Activated gamma-delta T cell (primary cell): ENCODE data around the gene SYNE1.
A peak's percentile ranks its signal among the peaks of the same experiment; 100 is the strongest.

ENCODE experiments used
- DNase-seq: peaks from one replicate; lab custom pipeline; 2025; lab: John Stamatoyannopoulos, UW

SYNE1 gene

DNA sequence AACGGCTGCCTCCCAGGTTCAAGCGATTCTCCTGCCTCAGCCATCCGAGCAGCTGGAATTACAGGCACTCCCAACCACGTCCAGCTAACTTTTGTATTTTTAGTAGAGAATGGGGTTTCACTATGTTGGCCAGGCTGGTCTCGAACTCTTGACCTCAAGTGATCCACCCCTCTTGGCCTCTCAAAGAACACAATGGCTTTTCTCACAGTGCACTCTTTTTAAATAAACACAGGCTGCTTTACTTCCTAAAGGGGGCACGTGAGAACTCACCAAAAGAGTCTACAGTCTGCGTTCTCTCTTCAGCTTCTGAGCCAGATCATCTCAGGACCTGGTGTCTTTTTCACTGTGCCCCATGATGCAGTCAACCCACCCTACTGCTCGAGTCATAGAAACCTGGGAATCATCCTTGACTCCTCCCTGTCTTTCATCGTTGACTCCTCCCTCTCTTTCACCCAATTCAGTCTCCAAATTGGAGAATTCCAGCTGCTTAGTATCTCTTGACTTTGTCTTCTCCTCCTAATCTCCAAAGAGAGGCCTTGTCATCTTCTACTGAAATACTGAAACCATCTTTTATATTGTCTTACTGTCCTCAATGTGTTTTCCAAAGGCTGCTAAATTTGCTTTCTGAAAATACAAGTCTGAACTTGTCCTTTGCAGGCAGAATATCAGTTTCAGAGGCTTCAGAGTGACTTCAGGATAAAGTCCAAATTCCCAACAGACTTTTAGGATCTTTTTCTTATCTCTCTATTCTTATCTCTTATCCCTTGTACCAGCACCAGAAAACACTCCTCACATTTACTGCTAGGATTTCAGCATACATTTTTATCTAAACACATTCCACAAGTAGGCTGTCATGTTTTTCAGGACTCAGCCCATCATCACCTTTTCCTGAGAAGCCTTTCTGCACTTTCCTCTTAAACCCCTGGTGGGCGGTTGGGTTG, 323.4 kb downstream of the SYNE1 start:
- DNase-seq: no peak

DNA sequence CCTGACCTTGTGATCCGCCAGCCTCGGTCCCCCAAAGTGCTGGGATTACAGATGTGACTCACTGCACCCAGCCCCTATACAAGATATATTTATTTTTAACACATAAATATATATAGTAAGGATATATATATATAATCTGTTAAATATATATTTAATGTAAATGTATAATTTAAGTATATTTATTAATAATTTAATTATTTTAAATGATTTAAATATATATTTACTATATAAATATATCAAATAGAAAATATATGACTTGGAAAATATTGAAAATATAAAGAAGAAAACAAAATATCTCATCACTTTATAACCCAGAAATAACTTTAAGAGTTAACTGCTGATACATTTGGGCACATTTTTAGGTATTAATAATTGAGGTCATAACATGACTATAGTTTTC, 324.7 kb downstream of the SYNE1 start:
- DNase-seq: no peak

- DNase-seq: no peak
Observed at GRCh38 chr6:152310371-152310954, 326.7 kb downstream of the SYNE1 start.

- DNase-seq: peak; percentile 14
Observed at GRCh38 chr6:152309648-152310047, 327.5 kb downstream of the SYNE1 start.

GRCh38 chr6:152309006-152309405, 328.2 kb downstream of the SYNE1 start:
- no peak for DNase-seq

- DNase-seq: no peak
Observed at GRCh38 chr6:152308306-152308705, 328.9 kb downstream of the SYNE1 start.

DNA sequence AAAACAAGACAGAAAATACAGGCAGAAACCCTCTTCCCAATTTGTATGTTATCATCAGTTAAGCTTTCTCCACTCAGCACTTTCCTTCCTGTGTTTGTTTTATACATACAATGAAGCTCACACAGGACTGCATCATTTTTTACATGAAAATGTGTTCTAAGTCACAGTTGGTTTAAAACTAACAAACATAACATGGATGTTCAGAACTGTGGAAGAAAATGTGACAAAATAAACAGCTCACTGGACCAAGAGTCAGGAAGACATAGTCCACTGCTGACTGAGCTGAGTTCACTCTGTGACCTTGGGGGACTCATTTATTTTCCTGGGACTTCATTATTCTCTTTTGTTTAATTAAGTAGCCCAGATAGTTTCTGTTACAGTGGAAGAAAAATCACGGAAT, 331.5 kb downstream of the SYNE1 start:
- DNase-seq: no peak

- DNase-seq: peak; percentile 87
Observed at GRCh38 chr6:152301765-152302568, 335.2 kb downstream of the SYNE1 start.

GRCh38 chr6:152301021-152301764, 336.0 kb downstream of the SYNE1 start:
- DNase-seq: no peak

DNA sequence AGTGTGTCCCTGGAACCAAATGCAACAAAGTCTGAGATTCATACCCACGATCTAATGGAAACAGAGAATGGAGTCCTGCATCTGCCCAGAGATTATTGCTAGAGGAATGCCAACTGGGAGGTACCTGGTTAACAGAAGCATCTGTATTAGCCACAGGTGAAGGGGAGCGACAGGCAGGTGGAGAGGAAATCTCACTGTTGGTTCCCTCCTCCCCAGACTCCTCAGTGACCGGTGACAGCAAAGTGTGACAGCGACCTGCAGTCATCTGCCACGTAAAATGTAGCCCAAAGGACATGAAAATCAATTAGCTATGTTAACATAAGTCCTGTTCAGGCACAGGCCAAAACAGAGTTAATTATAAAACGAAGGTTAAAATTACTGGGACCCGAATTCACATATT, 336.6 kb downstream of the SYNE1 start:
- no peak for DNase-seq

- DNase-seq: no peak
Observed at GRCh38 chr6:152298848-152299735, 338.1 kb downstream of the SYNE1 start.

GRCh38 chr6:152298055-152298647, 339.0 kb downstream of the SYNE1 start:
- no peak for DNase-seq

GRCh38 chr6:152296648-152297376, 340.4 kb downstream of the SYNE1 start:
- DNase-seq: no peak

DNA sequence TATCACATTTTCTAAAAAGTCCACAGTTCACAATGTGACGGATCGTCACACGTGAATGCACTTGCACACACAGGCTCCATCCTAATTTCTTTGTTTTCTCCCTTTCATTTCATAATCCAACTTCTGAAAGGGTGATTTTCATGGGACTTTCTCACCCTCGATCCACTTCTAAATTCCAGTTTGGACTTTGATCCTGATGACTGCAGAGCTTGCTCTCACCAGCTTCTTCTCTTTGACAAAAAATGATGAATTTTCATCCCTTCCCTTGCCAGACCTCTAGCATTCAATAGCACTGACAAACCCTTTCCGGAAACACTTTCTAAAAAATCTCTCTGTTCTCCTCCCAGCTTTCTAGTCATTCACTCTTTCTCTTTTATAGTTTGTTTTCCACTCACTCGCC, 341.2 kb downstream of the SYNE1 start:
- no peak for DNase-seq

GRCh38 chr6:152295346-152295745, 341.8 kb downstream of the SYNE1 start:
- no peak for DNase-seq

- no peak for DNase-seq
Observed at GRCh38 chr6:152293404-152293803, 343.8 kb downstream of the SYNE1 start.

GRCh38 chr6:152292555-152292954, 344.6 kb downstream of the SYNE1 start:
- DNase-seq: no peak

GRCh38 chr6:152290693-152291092, 346.5 kb downstream of the SYNE1 start:
- no peak for DNase-seq

GRCh38 chr6:152277826-152278329, 359.3 kb downstream of the SYNE1 start:
- no peak for DNase-seq
